SIG-M5 (cell line): ENCODE measurements around the gene LAMB2.

Source experiments
- DNase-seq: peaks from one replicate; lab custom pipeline; 2025; lab: John Stamatoyannopoulos, UW

The LAMB2 gene

GRCh38 chr3:49121132-49121736, 11.6 kb downstream of the LAMB2 start:
- no peak for DNase-seq

- DNase-seq, result peak; percentile 47
Observed at GRCh38 chr3:49120438-49121131, 12.3 kb downstream of the LAMB2 start, which contains the start of gene USP19. Gene USP19, minus strand, starts transcription at chr3:49120823. Its CDS starts 1,678 bp downstream, at chr3:49119145.

GRCh38 chr3:49120096-49120437, 12.8 kb downstream of the LAMB2 start:
- no peak for DNase-seq

- DNase-seq, result no peak
Observed at GRCh38 chr3:49119439-49119838, 13.4 kb downstream of the LAMB2 start.

GRCh38 chr3:49119036-49119435, 13.8 kb downstream of the LAMB2 start:
- DNase-seq, result no peak

GRCh38 chr3:49112262-49112661, 20.6 kb downstream of the LAMB2 start:
- no peak for DNase-seq

GRCh38 chr3:49111347-49111746, 21.5 kb downstream of the LAMB2 start:
- no peak for DNase-seq

- no peak for DNase-seq
Observed at GRCh38 chr3:49110780-49111179, 22.1 kb downstream of the LAMB2 start.

GRCh38 chr3:49108346-49108745, 24.5 kb downstream of the LAMB2 start:
- no peak for DNase-seq

- peak; percentile 85 for DNase-seq
Observed at GRCh38 chr3:49104427-49105291, 28.2 kb downstream of the LAMB2 start, which contains the start of gene QARS1. Gene QARS1, minus strand, starts transcription at chr3:49104757. Its CDS starts 24 bp downstream, at chr3:49104733.

GRCh38 chr3:49104052-49104426, 28.8 kb downstream of the LAMB2 start:
- no peak for DNase-seq

GRCh38 chr3:49100046-49100615, 32.7 kb downstream of the LAMB2 start:
- no peak for DNase-seq

- no peak for DNase-seq
Observed at GRCh38 chr3:49098910-49099630, 33.8 kb downstream of the LAMB2 start.

GRCh38 chr3:49098429-49098828, 34.4 kb downstream of the LAMB2 start:
- DNase-seq, result no peak

GRCh38 chr3:49093853-49094767, 38.7 kb downstream of the LAMB2 start, which contains the start of gene QRICH1:
Gene QRICH1, minus strand, starts transcription at chr3:49094071. Its CDS starts 17,054 bp downstream, at chr3:49077017.
- DNase-seq, result peak; percentile 96

GRCh38 chr3:49092938-49093852, 39.7 kb downstream of the LAMB2 start:
- DNase-seq, result no peak

- no peak for DNase-seq
Observed at GRCh38 chr3:49081429-49081828, 51.4 kb downstream of the LAMB2 start.

- no peak for DNase-seq
Observed at GRCh38 chr3:49079270-49079669, 53.6 kb downstream of the LAMB2 start.

GRCh38 chr3:49076646-49077045, 56.2 kb downstream of the LAMB2 start:
- DNase-seq, result no peak
